ENCODE data around the gene TNFRSF8. TPM values are rescaled to one million over a fixed set of nuclear protein-coding genes. Genes with fewer than 3 reads are reported as not detected.

Gene TNFRSF8
- total RNA-seq, 4 donors from 2014 or later = 0.83 to 2.8 (median 2.3) TPM

DNA sequence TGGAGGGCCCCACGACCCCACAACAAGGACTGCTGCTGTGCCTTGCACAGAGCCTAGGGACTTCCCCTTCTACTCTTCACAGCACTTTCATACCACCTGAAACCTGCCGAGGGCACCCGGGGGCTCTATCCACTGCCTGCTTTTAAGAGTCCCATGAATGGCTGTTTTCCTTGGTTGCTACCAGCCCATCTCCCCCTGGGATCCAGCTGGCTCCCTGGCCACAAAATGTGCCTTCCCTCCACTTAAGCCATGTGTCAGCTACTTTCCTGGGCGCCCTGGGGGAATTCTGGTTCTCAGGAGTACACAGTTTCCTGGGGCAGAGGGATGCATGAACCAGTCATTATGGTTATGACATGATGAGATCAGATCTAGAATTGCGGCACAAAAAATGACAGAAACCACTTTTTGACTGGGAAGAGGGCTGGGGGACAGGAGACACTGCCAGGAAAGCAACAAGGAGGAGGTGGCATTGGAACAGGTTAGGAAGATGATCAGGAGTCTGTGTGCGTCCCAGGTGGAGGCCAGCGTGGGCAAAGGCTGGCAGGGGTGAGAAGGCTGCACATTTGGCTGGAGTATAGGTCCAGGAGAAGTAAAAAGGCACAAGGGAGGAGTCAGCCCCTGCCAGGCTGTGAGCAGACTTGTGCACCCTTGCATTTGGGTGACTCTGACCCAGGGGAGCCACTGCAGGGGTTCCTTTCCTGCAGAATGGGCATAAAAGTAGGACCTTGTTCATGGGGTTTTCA, 3.2 kb upstream of the TNFRSF8 start:
- no peak for DNase-seq (ENCODE audit: extremely low spot score)
- Histone ChIP-seq H3K27ac (replicated peaks in 1 of 4) (no peak overlapping the region), H3K36me3 (no peaks in the 10 kb centered on the region), H3K4me3 (no peak overlapping the region), H3K9me3 (peaks cover 0 to 7% (median 6%) of the 10 kb centered on the region in 4 donors), H3K27me3 (peaks cover 0 to 39% (median 19%) of the 10 kb centered on the region in 4 donors), H3K4me1 (peaks cover 6 to 11% (median 10%) of the 10 kb centered on the region in 4 donors)
- no peak for TF ChIP-seq EP300 (IDR thresholded peaks at IDR 0.05)
- TF ChIP-seq, protein P1, sequence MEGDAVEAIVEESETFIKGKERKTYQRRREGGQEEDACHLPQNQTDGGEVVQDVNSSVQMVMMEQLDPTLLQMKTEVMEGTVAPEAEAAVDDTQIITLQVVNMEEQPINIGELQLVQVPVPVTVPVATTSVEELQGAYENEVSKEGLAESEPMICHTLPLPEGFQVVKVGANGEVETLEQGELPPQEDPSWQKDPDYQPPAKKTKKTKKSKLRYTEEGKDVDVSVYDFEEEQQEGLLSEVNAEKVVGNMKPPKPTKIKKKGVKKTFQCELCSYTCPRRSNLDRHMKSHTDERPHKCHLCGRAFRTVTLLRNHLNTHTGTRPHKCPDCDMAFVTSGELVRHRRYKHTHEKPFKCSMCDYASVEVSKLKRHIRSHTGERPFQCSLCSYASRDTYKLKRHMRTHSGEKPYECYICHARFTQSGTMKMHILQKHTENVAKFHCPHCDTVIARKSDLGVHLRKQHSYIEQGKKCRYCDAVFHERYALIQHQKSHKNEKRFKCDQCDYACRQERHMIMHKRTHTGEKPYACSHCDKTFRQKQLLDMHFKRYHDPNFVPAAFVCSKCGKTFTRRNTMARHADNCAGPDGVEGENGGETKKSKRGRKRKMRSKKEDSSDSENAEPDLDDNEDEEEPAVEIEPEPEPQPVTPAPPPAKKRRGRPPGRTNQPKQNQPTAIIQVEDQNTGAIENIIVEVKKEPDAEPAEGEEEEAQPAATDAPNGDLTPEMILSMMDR (IDR thresholded peaks at IDR 0.05) = no peak
- TF ChIP-seq POLR2A (IDR thresholded peaks at IDR 0.05; ENCODE audit: low read depth) = no peak
- TF ChIP-seq POLR2AphosphoS5 (IDR thresholded peaks at IDR 0.05) = no peak
- intact Hi-C loops (cut with DNase I) = no loop called here
- WGBS = 76% methylated on average over 5 of the region's 7 CpGs

DNA sequence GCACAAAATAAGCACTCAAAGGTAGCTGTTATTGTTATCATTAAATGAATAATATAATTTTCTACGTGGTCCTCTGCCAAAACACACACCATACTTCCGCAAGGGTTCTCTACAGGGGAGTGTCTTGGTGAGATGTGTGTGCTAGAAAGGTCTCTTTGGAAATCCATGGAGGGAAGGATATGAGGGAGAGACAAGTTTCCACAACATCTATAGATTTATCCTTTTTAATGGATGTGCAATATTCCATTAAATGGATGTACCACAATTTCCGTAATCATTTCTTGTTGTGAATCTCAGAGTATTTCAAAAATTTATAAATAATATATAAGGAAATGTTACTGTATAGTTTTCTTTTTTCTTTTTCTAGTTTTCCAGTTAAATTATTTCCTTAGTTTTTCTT, 2.6 kb upstream of the TNFRSF8 start:
- H3K27ac ChIP-seq (replicated peaks in 1 of 4) = no peak overlapping the region
- no peaks in the 10 kb centered on the region for H3K36me3 ChIP-seq
- H3K27me3 ChIP-seq = peaks cover 0 to 44% (median 19%) of the 10 kb centered on the region in 4 donors
- peaks cover 0 to 7% (median 6%) of the 10 kb centered on the region in 4 donors for H3K9me3 ChIP-seq
- 96% methylated on average over 3 of the region's 3 CpGs for WGBS
- TF ChIP-seq, protein P1 (IDR thresholded peaks at IDR 0.05) = no peak
- no peak for TF ChIP-seq EP300 (IDR thresholded peaks at IDR 0.05)
- TF ChIP-seq POLR2AphosphoS5 (IDR thresholded peaks at IDR 0.05) = no peak
- TF ChIP-seq POLR2A (IDR thresholded peaks at IDR 0.05; ENCODE audit: low read depth) = no peak
- no peak overlapping the region for H3K4me3 ChIP-seq
- H3K4me1 ChIP-seq = peaks cover 6 to 11% (median 10%) of the 10 kb centered on the region in 4 donors
- DNase-seq (ENCODE audit: extremely low spot score) = no peak
- intact Hi-C loops (cut with DNase I) = no loop called here

DNA sequence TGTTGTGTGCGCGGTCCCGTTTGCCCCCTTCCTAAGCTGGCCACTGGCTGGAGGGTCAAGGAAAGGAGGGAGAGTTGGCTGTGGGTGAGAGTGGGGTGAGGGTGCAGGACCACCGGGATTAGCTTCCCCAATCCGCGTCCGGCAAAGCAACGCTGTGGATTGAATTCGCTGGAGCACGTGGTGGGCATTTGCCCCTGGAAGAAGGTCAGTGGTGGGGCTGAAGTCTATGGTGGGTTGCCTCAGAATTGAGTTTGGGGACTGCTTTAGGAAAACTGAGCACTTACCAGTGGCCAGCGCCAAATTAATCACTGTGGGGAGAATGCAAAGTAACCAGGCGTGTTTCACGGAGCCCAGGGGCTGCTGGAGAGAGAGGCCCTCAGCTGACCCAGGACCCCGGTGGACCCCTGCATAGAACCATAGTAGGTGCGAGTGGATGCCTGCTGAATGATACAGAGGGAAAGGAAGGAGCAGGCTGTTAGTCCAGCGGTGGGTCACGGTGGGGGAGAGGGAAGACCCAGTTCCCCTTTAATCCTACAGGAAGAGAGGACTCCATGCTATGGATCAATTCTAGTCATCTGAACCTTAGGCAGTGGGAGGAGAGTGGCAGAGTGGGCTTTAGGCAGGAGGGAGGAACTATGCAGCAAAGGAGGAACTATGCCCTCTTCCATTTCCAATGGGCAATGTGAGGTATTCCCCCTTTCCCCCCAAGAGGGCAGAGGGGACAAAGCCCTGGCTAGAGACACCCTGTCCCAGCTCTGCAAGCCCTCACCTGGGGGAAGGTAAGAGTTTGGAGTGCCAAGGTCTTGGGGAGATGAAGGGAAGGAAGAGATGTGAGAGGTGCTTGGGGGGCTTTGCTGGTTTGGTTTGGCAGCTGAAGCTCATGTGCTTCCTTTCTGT, 1.2 kb downstream of the TNFRSF8 start:
- Histone ChIP-seq H3K36me3 (no peaks in the 10 kb centered on the region), H3K9me3 (peaks cover 0 to 7% (median 6%) of the 10 kb centered on the region in 4 donors), H3K4me3 (peak overlapping the region in 1 of 4 donors; percentile 16), H3K4me1 (peaks cover 6 to 18% (median 13%) of the 10 kb centered on the region in 4 donors), H3K27ac (replicated peaks in 1 of 4) (no peak overlapping the region), H3K27me3 (peaks cover 0 to 80% (median 23%) of the 10 kb centered on the region in 4 donors)
- no peak for DNase-seq (ENCODE audit: extremely low spot score)
- TF ChIP-seq EP300 (IDR thresholded peaks at IDR 0.05) = no peak
- no peak for TF ChIP-seq POLR2A (IDR thresholded peaks at IDR 0.05; ENCODE audit: low read depth)
- TF ChIP-seq, protein P1 (IDR thresholded peaks at IDR 0.05) = no peak
- no peak for TF ChIP-seq POLR2AphosphoS5 (IDR thresholded peaks at IDR 0.05)
- intact Hi-C loops (cut with DNase I) = no loop called here
- WGBS = 26% methylated on average over 17 of the region's 17 CpGs

DNA sequence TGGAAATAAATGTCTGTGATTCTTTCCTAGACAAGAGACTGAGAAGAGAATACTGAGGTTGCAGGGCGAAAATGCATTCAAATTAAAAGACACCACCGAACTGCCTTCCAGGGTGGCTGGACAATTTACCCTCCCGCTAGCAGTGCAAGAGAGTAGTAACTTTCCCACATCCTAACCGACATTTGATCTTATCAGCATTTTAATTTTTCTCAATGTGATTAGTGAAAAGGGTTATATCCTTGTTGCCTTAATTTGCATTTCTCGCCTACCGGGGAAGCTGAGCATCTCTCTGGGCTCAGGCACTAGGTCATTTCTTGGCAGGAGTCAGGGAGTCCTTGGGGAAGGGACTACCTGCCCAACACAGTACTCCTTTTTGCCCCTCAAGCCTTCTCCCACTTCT, 2.8 kb downstream of the TNFRSF8 start:
- TF ChIP-seq, protein P1 (IDR thresholded peaks at IDR 0.05) = no peak
- no peak for TF ChIP-seq POLR2AphosphoS5 (IDR thresholded peaks at IDR 0.05)
- TF ChIP-seq POLR2A (IDR thresholded peaks at IDR 0.05; ENCODE audit: low read depth) = no peak
- TF ChIP-seq EP300 (IDR thresholded peaks at IDR 0.05) = no peak
- Histone ChIP-seq H3K9me3 (peaks cover 0 to 7% (median 0%) of the 10 kb centered on the region in 4 donors), H3K27me3 (peaks cover 0 to 90% (median 25%) of the 10 kb centered on the region in 4 donors), H3K27ac (replicated peaks in 1 of 4) (no peak overlapping the region), H3K4me1 (peaks cover 6 to 18% (median 13%) of the 10 kb centered on the region in 4 donors), H3K36me3 (no peaks in the 10 kb centered on the region), H3K4me3 (no peak overlapping the region)
- DNase-seq (ENCODE audit: extremely low spot score) = no peak
- WGBS = 60% methylated on average over 6 of the region's 6 CpGs
- intact Hi-C loops (cut with DNase I) = no loop called here

Data from esophagus muscularis mucosa (tissue), 4 donors.